KBM-7 (cell line): Measurements from ENCODE around the gene F11.
"Not testable (repeated sequence)": the region's sequence is repeated elsewhere in the genome, so short reads cannot be mapped to it uniquely, and the experiment has no call there.

ENCODE experiments used
- DNase-seq: peaks from one replicate; pipeline ENCODE4 v3.0.0-alpha.2; 2015
- in situ Hi-C: fragments of 300-500 bp; cut with MboI; formaldehyde crosslinking; loops from 2 replicates; pipeline ENCODE4 v1.14.3; 2020; ENCODE audit warnings: low sequenced_read_pairs, low pct_unique_long_range_greater_than_20kb, mixed read lengths

Gene F11

GRCh38 chr4:186248643-186249042, 17.3 kb upstream of the F11 start:
- in situ Hi-C loops, result no loop called here
- DNase-seq, result no peak

GRCh38 chr4:186249785-186250754, 15.9 kb upstream of the F11 start:
- in situ Hi-C loops, result no loop called here
- no peak for DNase-seq

- DNase-seq, result no peak
- in situ Hi-C loops, result no loop called here
Observed at GRCh38 chr4:186250760-186251159, 15.2 kb upstream of the F11 start.

GRCh38 chr4:186255122-186255521, 10.9 kb upstream of the F11 start:
- no peak for DNase-seq
- in situ Hi-C loops, result no loop called here

- no peak for DNase-seq
- in situ Hi-C loops, result no loop called here
Observed at GRCh38 chr4:186258216-186258811, 7.7 kb upstream of the F11 start.

GRCh38 chr4:186260117-186260503, 5.9 kb upstream of the F11 start:
- DNase-seq, result no peak
- in situ Hi-C loops, result no loop called here

- DNase-seq, result no peak
- in situ Hi-C loops, result no loop called here
Observed at GRCh38 chr4:186260504-186261448, 5.2 kb upstream of the F11 start.

- in situ Hi-C loops, result no loop called here
- DNase-seq, result peak; percentile 5
Observed at GRCh38 chr4:186264660-186265059, 1.3 kb upstream of the F11 start.

- DNase-seq, in situ Hi-C loops: not testable (repeated sequence)
Observed at GRCh38 chr4:186265250-186265649, 739 bp upstream of the F11 start.

GRCh38 chr4:186266729-186267456, 904 bp downstream of the F11 start:
- in situ Hi-C loops, result no loop called here
- no peak for DNase-seq

- no peak for DNase-seq
- in situ Hi-C loops, result no loop called here
Observed at GRCh38 chr4:186271081-186271678, 5.2 kb downstream of the F11 start.

GRCh38 chr4:186272699-186273391, 6.9 kb downstream of the F11 start:
- DNase-seq, result no peak
- in situ Hi-C loops, result no loop called here

GRCh38 chr4:186273392-186273789, 7.4 kb downstream of the F11 start:
- DNase-seq, in situ Hi-C loops: not testable (repeated sequence)

- in situ Hi-C loops, result no loop called here
- DNase-seq, result no peak
Observed at GRCh38 chr4:186283311-186283710, 17.3 kb downstream of the F11 start.

- DNase-seq, result no peak
- in situ Hi-C loops, result no loop called here
Observed at GRCh38 chr4:186285147-186285546, 19.2 kb downstream of the F11 start.

- in situ Hi-C loops, result no loop called here
- no peak for DNase-seq
Observed at GRCh38 chr4:186286581-186286980, 20.6 kb downstream of the F11 start.

- DNase-seq, result no peak
- in situ Hi-C loops, result no loop called here
Observed at GRCh38 chr4:186291256-186291890, 25.4 kb downstream of the F11 start.

- in situ Hi-C loops, result no loop called here
- no peak for DNase-seq
Observed at GRCh38 chr4:186294160-186294559, 28.2 kb downstream of the F11 start.
